Upper lobe of left lung (tissue), 6 donors: Measurements from ENCODE around the gene PDXDC1. TPM values are rescaled to one million over a fixed set of nuclear protein-coding genes. Genes with fewer than 3 reads are reported as not detected.
"Not testable (repeated sequence)": the region's sequence is repeated elsewhere in the genome, so short reads cannot be mapped to it uniquely, and the experiment has no call there.

Source experiments
- ATAC-seq, 2 donors: fragments of 200-7000 bp; cut with Tn5 transposase; one replicate each; pipeline ENCODE4 v1.9.1; 2022; ENCODE audit warnings: mild to moderate bottlenecking in 2 of 2, moderate library complexity in 2 of 2; ENCODE audit not compliant: low FRiP score in 2 of 2
- DNase-seq, 2 donors: peaks; one replicate each; pipeline ENCODE4 v3.0.0-alpha.2; 2019 to 2020
- H3K27ac ChIP-seq, 4 donors: fragments of 200-600 bp; sonication (generic); one replicate each; pipeline ENCODE4 v1.5.1; 2016 to 2019
- H3K27me3 ChIP-seq, 4 donors: fragments of 200-600 bp; sonication (generic); one replicate each; pipeline ENCODE4 v1.5.1; 2017 to 2019
- H3K36me3 ChIP-seq, 4 donors: fragments of 200-600 bp; sonication (generic); one replicate each; pipeline ENCODE4 v1.5.1; 2016 to 2019
- H3K4me1 ChIP-seq, 4 donors: fragments of 200-600 bp; sonication (generic); one replicate each; pipeline ENCODE4 v1.5.1; 2018 to 2019
- H3K4me3 ChIP-seq, 4 donors: fragments of 200-600 bp; sonication (generic); one replicate each; pipeline ENCODE4 v1.5.1; 2017 to 2019; ENCODE audit warnings: mild to moderate bottlenecking in 2 of 4, moderate library complexity in 1 of 4
- H3K9me3 ChIP-seq, 4 donors: fragments of 200-600 bp; sonication (generic); one replicate each; pipeline ENCODE4 v1.5.1; 2018 to 2019
- CTCF ChIP-seq, 6 experiments: fragments of 450-650 bp in 4 of 6; fragments of 200-600 bp in 2 of 6; sonication (generic) in 2 of 6; IDR thresholded peaks; one replicate each; pipeline ENCODE4 v1.5.1; 2016 to 2019; ENCODE audit warnings: antibody characterized with exemption in 6 of 6
- EP300 ChIP-seq, 4 donors: sonication (generic); formaldehyde crosslinking; IDR thresholded peaks; one replicate each; pipeline ENCODE4 v1.5.1; 2017; ENCODE audit warnings: antibody characterized with exemption in 4 of 4, control low read depth in 2 of 4
- POLR2A ChIP-seq, 4 donors: fragments of 450-650 bp; IDR thresholded peaks; one replicate each; pipeline ENCODE4 v1.5.1; 2016 to 2017; ENCODE audit warnings: antibody characterized with exemption in 4 of 4, mild to moderate bottlenecking in 2 of 4
- POLR2AphosphoS5 ChIP-seq, 2 donors: sonication (generic); formaldehyde crosslinking; IDR thresholded peaks; one replicate each; pipeline ENCODE4 v1.5.1; 2017; ENCODE audit warnings: antibody characterized with exemption in 2 of 2
- WGBS, 2 donors: methylation state at CpG; one replicate each; pipeline ENCODE4 v1.1.5; 2017 to 2018; 5-methylcytosine and 5-hydroxymethylcytosine counted together
- total RNA-seq, 6 donors: library from RNA; depleted of rRNA in 4 of 6; stranded (reverse); fragments of >200 nt in 4 of 6; gene quantifications; one replicate each; pipeline versions ENCODE4 v1.1.0 to v1.2.1, GENCODE V29; 2016 to 2021
- donor health status: DM: no; HTN: no; CAD: no; lungs with moderate emphysema.
- donor health status: DM: no; HTN: yes; CAD: no; lungs with severe emphysema.

Gene PDXDC1
- total RNA-seq, 6 donors from 2014 or later: 67.1 to 148 (median 85.2) TPM

- no peak for ATAC-seq
- no peak overlapping the region for H3K4me3 ChIP-seq
- H3K27me3 ChIP-seq: no peaks in the 10 kb centered on the region
- no peaks in the 10 kb centered on the region for H3K4me1 ChIP-seq
- DNase-seq: no peak
- no peak overlapping the region for H3K27ac ChIP-seq
- 86 to 87% methylated on average over 11 of the region's 11 CpGs for WGBS, 2 donors
- H3K9me3 ChIP-seq: no peaks in the 10 kb centered on the region
- H3K36me3 ChIP-seq: no peaks in the 10 kb centered on the region
- TF ChIP-seq POLR2A (IDR thresholded peaks at IDR 0.05) (no peak), EP300 (IDR thresholded peaks at IDR 0.05) (no peak), POLR2AphosphoS5 (IDR thresholded peaks at IDR 0.05) (no peak), CTCF (IDR thresholded peaks at IDR 0.05) (no peak)
Observed at GRCh38 chr16:14961405-14962186, 13.2 kb upstream of the PDXDC1 start.

GRCh38 chr16:14963281-14964173, 11.3 kb upstream of the PDXDC1 start:
- H3K36me3 ChIP-seq: no peaks in the 10 kb centered on the region
- ATAC-seq (peak in 1 of 2 donors; percentile 20), DNase-seq (no peak)
- WGBS, 2 donors: 72 to 79% methylated on average over 8 of the region's 8 CpGs
- H3K4me3 ChIP-seq: no peak overlapping the region
- H3K27me3 ChIP-seq: no peaks in the 10 kb centered on the region
- no peaks in the 10 kb centered on the region for H3K9me3 ChIP-seq
- H3K4me1 ChIP-seq: no peaks in the 10 kb centered on the region
- H3K27ac ChIP-seq: no peak overlapping the region
- TF ChIP-seq POLR2A (IDR thresholded peaks at IDR 0.05) (no peak), CTCF (IDR thresholded peaks at IDR 0.05) (no peak), POLR2AphosphoS5 (IDR thresholded peaks at IDR 0.05) (no peak), EP300 (IDR thresholded peaks at IDR 0.05) (no peak)

- no peak overlapping the region for H3K4me3 ChIP-seq
- WGBS, 2 donors: 90 to 91% methylated on average over 17 of the region's 17 CpGs
- no peak for ATAC-seq
- H3K36me3 ChIP-seq: no peaks in the 10 kb centered on the region
- no peaks in the 10 kb centered on the region for H3K27me3 ChIP-seq
- DNase-seq: no peak
- no peak for TF ChIP-seq POLR2A (IDR thresholded peaks at IDR 0.05)
- H3K9me3 ChIP-seq: no peaks in the 10 kb centered on the region
- no peaks in the 10 kb centered on the region for H3K4me1 ChIP-seq
- H3K27ac ChIP-seq: no peak overlapping the region
Observed at GRCh38 chr16:14965328-14965727, 9.5 kb upstream of the PDXDC1 start.

- H3K27me3 ChIP-seq, H3K27ac ChIP-seq, H3K36me3 ChIP-seq, H3K4me1 ChIP-seq, H3K9me3 ChIP-seq, H3K4me3 ChIP-seq, ATAC-seq, DNase-seq: not testable (repeated sequence)
- WGBS, 2 donors: 93 to 94% methylated on average over 3 of the region's 3 CpGs
Observed at GRCh38 chr16:14969795-14970194, 5.0 kb upstream of the PDXDC1 start.

GRCh38 chr16:14971621-14972228, 3.1 kb upstream of the PDXDC1 start:
- not testable (repeated sequence) for H3K36me3 ChIP-seq, H3K27ac ChIP-seq, H3K4me3 ChIP-seq, DNase-seq, ATAC-seq, H3K27me3 ChIP-seq, H3K9me3 ChIP-seq
- peaks cover 0 to 17% (median 7%) of the 10 kb centered on the region in 4 donors for H3K4me1 ChIP-seq
- 93 to 94% methylated on average over 12 of the region's 12 CpGs for WGBS, 2 donors

- Histone ChIP-seq H3K4me3 (peak overlapping the region in 3 of 4 donors; percentile 69 to 91 (median 80)), H3K4me1 (peaks cover 0 to 21% (median 8%) of the 10 kb centered on the region in 4 donors), H3K27ac (peak overlapping the region in 1 of 4 donors; percentile 96)
- ATAC-seq, H3K9me3 ChIP-seq, H3K27me3 ChIP-seq, H3K36me3 ChIP-seq, DNase-seq: not testable (repeated sequence)
- WGBS, 2 donors: 66 to 82% methylated on average over 7 to 14 of the region's 14 CpGs
Observed at GRCh38 chr16:14973785-14974322, 972 bp upstream of the PDXDC1 start.

GRCh38 chr16:14974331-14974655, 533 bp upstream of the PDXDC1 start:
- peaks cover 1 to 21% (median 10%) of the 10 kb centered on the region in 4 donors for H3K4me1 ChIP-seq

More at GRCh38 chr16:14974331-14974655, 533 bp upstream of the PDXDC1 start:
- H3K27me3 ChIP-seq, H3K9me3 ChIP-seq, H3K36me3 ChIP-seq, DNase-seq, ATAC-seq: not testable (repeated sequence)
- H3K27ac ChIP-seq: peak overlapping the region; percentile 92 to 96 (median 94)
- WGBS, 2 donors: 1 to 4% methylated on average over 7 of the region's 7 CpGs
- peak overlapping the region; percentile 69 to 98 (median 86) for H3K4me3 ChIP-seq
